Measurements from ENCODE around the gene SLC16A1. TPM values are rescaled to one million over a fixed set of nuclear protein-coding genes. Genes with fewer than 3 reads are reported as not detected.
A peak's percentile ranks its signal among the peaks of the same experiment; 100 is the strongest.

SLC16A1 gene
- total RNA-seq, 1 donor from 2014 or later = 58.7 TPM

DNA sequence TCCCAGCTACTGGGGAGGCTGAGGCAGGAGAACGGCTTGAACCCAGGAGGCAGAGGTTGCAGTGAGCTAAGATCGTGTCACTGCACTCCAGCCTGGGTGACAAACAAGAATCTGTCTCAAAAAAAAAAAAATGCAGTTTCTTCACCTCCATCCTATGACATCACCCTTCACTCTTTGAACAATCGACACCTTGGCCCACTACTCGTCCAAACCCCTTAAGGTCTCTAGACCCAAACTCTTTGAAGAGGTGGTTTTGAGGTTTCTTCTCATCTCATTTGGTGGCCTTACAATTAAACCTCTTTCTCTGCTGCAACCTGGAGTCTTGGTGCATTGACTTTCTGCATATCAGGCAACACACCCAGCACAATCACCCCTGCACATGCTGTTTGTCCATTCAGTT lies 86.1 kb downstream of the SLC16A1 start:
- no peak overlapping the region for H3K4me3 Mint-ChIP-seq (ENCODE audit: unreplicated experiment)
- no peak for DNase-seq (ENCODE audit: extremely low spot score, unreplicated experiment)
- no peaks in the 10 kb centered on the region for H3K9me3 Mint-ChIP-seq (ENCODE audit: unreplicated experiment)
- TF ChIP-seq, protein P1, sequence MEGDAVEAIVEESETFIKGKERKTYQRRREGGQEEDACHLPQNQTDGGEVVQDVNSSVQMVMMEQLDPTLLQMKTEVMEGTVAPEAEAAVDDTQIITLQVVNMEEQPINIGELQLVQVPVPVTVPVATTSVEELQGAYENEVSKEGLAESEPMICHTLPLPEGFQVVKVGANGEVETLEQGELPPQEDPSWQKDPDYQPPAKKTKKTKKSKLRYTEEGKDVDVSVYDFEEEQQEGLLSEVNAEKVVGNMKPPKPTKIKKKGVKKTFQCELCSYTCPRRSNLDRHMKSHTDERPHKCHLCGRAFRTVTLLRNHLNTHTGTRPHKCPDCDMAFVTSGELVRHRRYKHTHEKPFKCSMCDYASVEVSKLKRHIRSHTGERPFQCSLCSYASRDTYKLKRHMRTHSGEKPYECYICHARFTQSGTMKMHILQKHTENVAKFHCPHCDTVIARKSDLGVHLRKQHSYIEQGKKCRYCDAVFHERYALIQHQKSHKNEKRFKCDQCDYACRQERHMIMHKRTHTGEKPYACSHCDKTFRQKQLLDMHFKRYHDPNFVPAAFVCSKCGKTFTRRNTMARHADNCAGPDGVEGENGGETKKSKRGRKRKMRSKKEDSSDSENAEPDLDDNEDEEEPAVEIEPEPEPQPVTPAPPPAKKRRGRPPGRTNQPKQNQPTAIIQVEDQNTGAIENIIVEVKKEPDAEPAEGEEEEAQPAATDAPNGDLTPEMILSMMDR (IDR thresholded peaks at IDR 0.05) = no peak
- H3K36me3 Mint-ChIP-seq (ENCODE audit: unreplicated experiment) = no peaks in the 10 kb centered on the region
- H3K27ac Mint-ChIP-seq (ENCODE audit: unreplicated experiment) = no peak overlapping the region
- H3K27me3 Mint-ChIP-seq (ENCODE audit: unreplicated experiment) = no peaks in the 10 kb centered on the region
- peaks cover 9% of the 10 kb centered on the region for H3K4me1 Mint-ChIP-seq (ENCODE audit: unreplicated experiment)

GRCh38 chr1:112868191-112868590 lies 87.8 kb downstream of the SLC16A1 start:
- DNase-seq (ENCODE audit: extremely low spot score, unreplicated experiment) = no peak
- TF ChIP-seq, protein P1 (IDR thresholded peaks at IDR 0.05) = no peak
- H3K27ac Mint-ChIP-seq (ENCODE audit: unreplicated experiment) = no peak overlapping the region
- H3K9me3 Mint-ChIP-seq (ENCODE audit: unreplicated experiment) = no peaks in the 10 kb centered on the region
- no peaks in the 10 kb centered on the region for H3K36me3 Mint-ChIP-seq (ENCODE audit: unreplicated experiment)
- no peak overlapping the region for H3K4me3 Mint-ChIP-seq (ENCODE audit: unreplicated experiment)
- H3K27me3 Mint-ChIP-seq (ENCODE audit: unreplicated experiment) = no peaks in the 10 kb centered on the region
- H3K4me1 Mint-ChIP-seq (ENCODE audit: unreplicated experiment) = peaks cover 9% of the 10 kb centered on the region

DNA sequence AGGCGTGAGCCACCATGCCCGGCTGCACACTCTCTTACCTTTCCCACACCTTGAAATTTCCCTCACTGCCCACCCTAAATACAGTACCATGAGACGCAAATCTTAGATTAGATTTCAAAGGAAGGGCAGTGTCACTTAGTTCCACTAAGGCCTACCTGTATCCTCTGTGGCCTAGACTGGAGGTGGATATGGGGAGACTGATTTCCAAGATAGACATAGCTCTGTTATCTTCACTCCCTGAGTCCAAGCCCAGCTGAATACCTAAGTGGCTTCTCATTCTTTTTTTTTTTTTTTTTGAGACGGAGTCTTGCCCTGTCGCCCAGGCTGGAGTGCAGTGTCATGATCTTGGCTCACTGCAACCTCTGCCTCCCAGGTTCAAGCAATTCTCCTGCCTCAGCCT lies 89.0 kb downstream of the SLC16A1 start:
- Mint-ChIP-seq H3K27ac (ENCODE audit: unreplicated experiment) (peak overlapping the region; percentile 17), H3K9me3 (ENCODE audit: unreplicated experiment) (no peaks in the 10 kb centered on the region), H3K36me3 (ENCODE audit: unreplicated experiment) (no peaks in the 10 kb centered on the region), H3K4me3 (ENCODE audit: unreplicated experiment) (no peak overlapping the region), H3K4me1 (ENCODE audit: unreplicated experiment) (peaks cover 9% of the 10 kb centered on the region), H3K27me3 (ENCODE audit: unreplicated experiment) (no peaks in the 10 kb centered on the region)
- TF ChIP-seq, protein P1 (IDR thresholded peaks at IDR 0.05) = no peak
- DNase-seq (ENCODE audit: extremely low spot score, unreplicated experiment) = no peak

DNA sequence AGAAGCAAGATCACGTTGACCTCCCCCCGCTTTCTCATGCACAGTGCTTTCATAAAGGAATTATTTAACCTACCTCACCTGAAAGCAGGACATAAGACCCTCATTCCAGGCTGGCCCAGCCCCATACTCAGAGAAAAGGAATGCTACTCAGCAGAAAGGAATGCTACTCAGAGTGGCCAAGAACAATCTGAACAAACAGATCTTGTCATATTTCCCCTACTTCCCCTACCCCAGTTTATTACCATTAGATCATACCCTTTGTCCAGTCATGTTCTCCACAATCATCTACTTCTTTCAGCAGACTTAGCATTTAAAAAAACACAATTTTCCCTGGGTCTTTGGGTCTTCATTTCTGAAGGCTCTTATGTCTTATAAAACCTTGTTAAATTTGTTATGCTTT lies 89.8 kb downstream of the SLC16A1 start:
- no peak overlapping the region for H3K4me3 Mint-ChIP-seq (ENCODE audit: unreplicated experiment)
- H3K27ac Mint-ChIP-seq (ENCODE audit: unreplicated experiment) = peak overlapping the region; percentile 16
- DNase-seq (ENCODE audit: extremely low spot score, unreplicated experiment) = no peak

GRCh38 chr1:112862753-112863426 lies 93.1 kb downstream of the SLC16A1 start:
- H3K4me3 Mint-ChIP-seq (ENCODE audit: unreplicated experiment) = no peak overlapping the region
- TF ChIP-seq, protein P1 (IDR thresholded peaks at IDR 0.05) = no peak
- no peaks in the 10 kb centered on the region for H3K27me3 Mint-ChIP-seq (ENCODE audit: unreplicated experiment)
- DNase-seq (ENCODE audit: extremely low spot score, unreplicated experiment) = no peak
- peaks cover 9% of the 10 kb centered on the region for H3K4me1 Mint-ChIP-seq (ENCODE audit: unreplicated experiment)
- no peak overlapping the region for H3K27ac Mint-ChIP-seq (ENCODE audit: unreplicated experiment)
- H3K9me3 Mint-ChIP-seq (ENCODE audit: unreplicated experiment) = no peaks in the 10 kb centered on the region
- H3K36me3 Mint-ChIP-seq (ENCODE audit: unreplicated experiment) = no peaks in the 10 kb centered on the region

More for the DNA sequence above, 89.8 kb downstream of the SLC16A1 start:
- Mint-ChIP-seq H3K9me3 (ENCODE audit: unreplicated experiment) (no peaks in the 10 kb centered on the region), H3K4me1 (ENCODE audit: unreplicated experiment) (peaks cover 9% of the 10 kb centered on the region), H3K27me3 (ENCODE audit: unreplicated experiment) (no peaks in the 10 kb centered on the region), H3K36me3 (ENCODE audit: unreplicated experiment) (no peaks in the 10 kb centered on the region)
- TF ChIP-seq, protein P1 (IDR thresholded peaks at IDR 0.05) = no peak

Other genes with a start within 250 kb of the SLC16A1 start
- 285 and 296 TPM in 2 replicates for gene RHOC, start 249.1 kb downstream of the SLC16A1 start, total RNA-seq
- 0.67 and 1.1 TPM in 2 replicates for gene PPM1J, start 240.9 kb downstream of the SLC16A1 start, total RNA-seq
- 13.8 and 14.5 TPM in 2 replicates for gene LRIG2, start 117.0 kb upstream of the SLC16A1 start, total RNA-seq